Activated T-helper 1 cell treated with anti-CD3 and anti-CD28 coated beads, Interleukin-2, amount 50 U/mL, for 16 hours (primary cell): ENCODE data around the gene PSMD13.
A peak's percentile ranks its signal among the peaks of the same experiment; 100 is the strongest.
"Not testable (repeated sequence)": the region's sequence is repeated elsewhere in the genome, so short reads cannot be mapped to it uniquely, and the experiment has no call there.

Experiments
- DNase-seq, 2 donors: peaks; one replicate each; pipeline ENCODE4 v3.0.0-alpha.2; 2020; ENCODE audit warnings: low read depth in 1 of 2, low spot score in 1 of 2

The PSMD13 gene

DNA sequence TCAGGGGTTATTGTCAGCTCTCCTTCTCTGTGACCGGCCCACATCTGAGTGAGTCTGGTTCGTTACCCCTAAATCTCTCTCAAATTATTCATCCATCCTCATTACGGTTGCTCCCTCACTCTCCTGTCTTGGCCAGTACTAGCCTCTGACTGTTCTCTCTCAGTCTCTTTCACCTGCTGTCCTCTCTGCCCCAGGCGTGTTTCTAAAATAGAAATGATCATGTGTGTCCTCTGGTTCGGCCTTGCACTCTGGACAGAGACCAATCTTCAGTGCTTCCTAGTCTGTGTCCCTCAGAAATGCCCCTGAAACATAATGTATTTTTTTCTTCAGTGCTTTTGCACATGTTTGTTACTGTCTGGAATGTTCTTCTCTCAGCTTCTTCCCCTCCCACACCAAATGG is 4.9 kb downstream of the PSMD13 start:
- no peak for DNase-seq

DNA sequence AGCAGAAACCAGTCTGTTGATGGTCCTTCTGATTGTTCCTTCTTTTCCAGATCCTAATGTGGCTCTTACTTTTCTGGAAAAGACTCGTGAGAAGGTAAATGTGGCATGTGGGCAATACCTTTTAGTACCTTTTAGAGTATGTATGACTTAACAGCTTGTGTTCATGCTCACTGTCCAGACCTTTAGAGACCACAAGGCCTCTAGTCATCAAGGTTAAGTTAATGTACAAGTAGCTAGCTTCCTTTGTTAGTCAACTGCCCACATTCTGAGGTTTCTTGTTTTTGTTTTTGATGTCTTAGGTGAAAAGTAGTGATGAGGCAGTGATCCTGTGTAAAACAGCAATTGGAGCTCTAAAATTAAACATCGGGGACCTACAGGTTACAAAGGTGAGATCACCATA is 7.6 kb downstream of the PSMD13 start:
- DNase-seq = no peak

DNA sequence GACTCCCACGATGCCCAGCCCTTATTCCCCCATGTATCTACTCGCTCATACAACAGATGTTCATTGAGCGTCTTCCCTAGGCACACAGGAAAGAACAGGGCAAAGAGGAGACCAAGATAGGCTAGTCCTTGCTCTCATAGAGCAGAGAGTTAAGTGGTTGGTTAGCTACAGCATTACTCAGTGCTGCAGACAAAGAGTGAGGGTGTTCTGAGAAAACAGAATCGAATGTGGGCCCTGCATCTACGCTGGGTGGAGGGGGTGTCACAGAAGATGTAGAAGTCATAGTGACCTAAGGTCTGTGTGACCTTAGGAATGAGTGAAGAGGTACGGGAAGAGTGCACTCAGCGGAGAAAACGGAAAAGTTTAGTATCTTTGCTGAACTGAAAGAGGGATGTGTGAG is 12.3 kb downstream of the PSMD13 start:
- no peak for DNase-seq

DNA sequence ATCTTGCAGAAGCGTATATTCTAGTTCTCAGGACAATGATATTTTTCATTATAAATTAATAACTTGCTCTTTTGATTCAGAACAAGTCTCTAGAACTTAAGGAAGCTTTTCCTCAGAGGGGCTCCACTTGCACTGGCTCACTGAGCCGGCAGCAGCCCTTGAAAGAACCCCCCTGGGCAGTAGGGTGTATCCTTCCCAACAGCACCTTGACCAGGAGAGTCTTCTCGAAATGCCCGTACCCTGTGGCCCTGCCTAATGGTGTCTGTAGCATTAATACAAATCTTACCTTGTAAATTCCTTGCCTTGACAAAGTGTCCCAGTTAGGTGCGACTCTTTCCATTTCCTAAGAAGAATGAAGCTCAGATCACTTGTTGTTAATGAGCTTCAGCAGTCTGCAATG is 13.5 kb downstream of the PSMD13 start:
- no peak for DNase-seq

DNA sequence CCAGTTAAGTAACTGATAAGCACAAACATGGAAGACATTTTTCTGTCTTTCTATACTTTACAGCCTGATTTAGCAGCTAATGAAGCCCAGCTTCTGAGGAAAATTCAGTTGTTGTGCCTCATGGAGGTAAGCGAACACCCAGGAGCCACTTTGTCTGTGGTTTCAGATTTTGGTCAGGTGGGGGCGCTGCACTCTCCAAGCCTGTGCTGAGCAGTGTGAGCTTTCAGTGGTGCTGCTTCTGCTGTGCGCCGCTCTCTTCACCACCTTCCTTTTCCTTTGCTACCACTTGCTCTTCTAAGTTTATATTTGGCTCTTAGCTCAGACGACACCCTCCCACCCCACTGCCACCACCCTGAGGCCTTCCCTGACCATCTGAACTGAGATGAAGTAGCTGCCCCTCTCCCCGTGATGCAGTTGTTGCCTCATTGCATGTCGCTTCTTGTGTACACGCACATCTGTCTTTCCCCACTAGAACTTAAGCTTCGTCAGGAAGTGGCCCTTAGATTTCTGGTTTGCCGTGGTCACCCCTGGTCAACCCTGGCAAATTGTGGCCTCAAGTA is 14.0 kb downstream of the PSMD13 start:
- peak; percentile 62 to 73 for DNase-seq

DNA sequence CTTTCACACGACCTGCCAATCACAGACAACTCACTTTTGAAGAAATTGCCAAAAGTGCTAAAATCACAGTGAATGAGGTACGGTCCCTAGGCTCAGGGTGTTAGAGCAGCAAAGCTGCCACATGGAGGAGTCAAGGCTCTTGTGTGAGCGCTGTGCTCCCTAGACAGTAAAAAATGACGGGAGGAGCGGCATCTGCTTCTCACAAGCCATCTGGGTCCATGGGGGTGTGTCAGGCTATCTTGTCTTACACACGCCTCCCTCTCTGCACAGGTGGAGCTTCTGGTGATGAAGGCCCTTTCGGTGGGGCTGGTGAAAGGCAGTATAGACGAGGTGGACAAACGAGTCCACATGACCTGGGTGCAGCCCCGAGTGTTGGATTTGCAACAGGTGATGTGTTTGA is 14.8 kb downstream of the PSMD13 start:
- DNase-seq = no peak

DNA sequence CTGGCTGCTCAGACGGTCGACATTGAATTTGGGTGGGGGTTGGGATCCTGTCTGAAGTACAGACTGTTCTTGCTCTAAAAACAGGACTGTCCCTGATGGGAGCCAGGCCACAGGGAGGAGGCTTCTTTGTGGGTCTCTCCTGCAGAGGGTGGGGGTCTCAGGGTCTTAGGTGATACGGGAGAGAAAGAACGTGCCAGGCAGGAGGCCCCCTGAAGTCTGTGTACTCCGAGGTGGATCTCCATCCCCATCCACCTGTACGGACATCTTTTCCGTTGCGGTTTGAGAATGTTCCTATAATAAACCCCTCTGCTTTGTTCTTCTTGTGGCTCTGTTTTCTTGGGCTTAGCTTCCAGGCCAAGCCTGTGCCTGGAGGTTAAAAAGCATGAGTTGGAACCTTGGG is 15.9 kb downstream of the PSMD13 start:
- DNase-seq = no peak

DNA sequence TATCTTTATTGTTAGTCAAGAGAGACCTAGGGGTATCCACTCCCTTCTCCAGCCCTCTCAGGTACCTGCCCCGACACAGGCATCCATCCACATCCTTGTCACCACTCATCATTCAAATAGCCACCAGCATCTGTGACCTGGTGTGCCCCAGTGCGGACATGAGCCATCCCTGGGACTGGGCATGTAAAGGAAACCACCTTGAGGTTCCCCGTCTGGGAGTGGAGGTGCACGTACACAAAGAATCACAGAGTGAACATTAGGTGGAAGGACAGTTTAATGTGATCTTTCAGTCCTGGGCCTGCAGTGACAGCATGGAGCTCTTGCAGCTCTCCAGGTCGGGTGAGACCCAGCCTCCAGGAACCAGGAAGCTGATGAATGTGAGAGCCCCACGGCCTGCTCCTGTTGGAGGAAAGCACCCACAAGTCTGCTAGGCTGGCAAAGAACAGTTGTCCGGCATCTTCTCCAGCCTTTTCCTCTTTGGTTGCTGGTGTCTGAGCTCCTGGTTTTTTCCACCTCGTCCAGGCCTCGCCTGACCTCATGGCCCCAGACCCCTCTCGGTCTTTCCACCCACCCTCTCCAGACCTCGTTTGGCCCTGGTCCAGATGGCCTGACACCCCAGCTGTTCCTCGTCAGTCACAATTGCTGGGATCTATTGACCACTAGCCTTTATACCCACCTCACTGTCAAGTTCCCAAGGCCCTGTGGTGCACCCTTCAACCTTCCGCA is 16.5 kb downstream of the PSMD13 start:
- no peak for DNase-seq

DNA sequence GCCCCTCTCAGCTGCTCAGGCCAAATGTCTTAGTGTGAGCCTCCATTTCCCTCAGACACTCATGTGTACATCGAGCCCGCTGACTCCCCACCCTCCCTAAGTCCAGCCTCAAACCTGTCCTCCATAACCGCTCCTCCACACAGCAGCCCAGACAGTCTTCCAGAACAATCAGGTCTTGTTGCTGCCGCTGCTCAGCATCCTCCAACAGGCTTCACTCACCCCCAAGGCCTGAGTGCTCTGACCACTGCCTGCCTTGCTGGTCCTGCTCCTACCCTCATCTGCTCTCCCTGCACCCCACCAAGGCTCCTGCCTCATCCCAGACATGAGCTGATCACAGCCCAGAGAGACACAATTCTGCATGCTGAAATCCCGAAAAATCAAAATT is 17.1 kb downstream of the PSMD13 start:
- no peak for DNase-seq

DNA sequence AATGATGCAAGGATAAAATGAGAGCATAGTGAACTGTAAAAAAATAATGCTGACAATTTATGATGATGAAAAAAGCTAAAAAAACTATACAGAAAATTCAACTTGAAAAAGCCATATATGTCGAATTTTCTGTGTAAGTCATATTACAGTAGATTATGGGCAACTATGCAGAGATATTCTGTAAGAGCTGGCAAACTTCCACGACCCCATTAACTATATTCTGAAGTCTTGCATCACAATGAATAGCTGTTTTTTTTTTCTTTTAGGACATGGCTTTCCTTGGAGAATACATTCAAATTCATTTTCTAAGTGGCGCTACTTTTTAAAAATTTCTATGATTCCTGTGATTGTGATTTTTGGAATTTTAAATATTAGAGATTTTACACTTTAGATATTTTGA is 18.4 kb downstream of the PSMD13 start:
- DNase-seq = no peak

DNA sequence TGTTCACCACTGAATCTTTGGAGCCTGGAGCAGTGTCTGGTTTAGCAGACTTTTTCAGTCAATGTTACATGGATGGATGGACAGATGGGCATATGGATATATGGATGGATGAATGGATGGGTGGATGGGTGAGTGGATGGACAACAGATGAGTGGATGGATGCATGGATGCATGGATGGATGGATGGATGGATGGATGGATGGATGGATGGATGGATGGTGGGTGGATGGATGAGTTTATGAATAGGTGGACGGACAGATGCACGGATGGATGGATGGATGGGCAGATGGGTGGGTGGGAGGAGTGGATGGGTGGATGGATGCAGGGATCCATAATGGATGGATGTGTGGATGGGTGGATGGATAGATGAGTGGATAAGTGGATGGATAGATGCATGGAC is 19.0 kb downstream of the PSMD13 start:
- DNase-seq = no peak

DNA sequence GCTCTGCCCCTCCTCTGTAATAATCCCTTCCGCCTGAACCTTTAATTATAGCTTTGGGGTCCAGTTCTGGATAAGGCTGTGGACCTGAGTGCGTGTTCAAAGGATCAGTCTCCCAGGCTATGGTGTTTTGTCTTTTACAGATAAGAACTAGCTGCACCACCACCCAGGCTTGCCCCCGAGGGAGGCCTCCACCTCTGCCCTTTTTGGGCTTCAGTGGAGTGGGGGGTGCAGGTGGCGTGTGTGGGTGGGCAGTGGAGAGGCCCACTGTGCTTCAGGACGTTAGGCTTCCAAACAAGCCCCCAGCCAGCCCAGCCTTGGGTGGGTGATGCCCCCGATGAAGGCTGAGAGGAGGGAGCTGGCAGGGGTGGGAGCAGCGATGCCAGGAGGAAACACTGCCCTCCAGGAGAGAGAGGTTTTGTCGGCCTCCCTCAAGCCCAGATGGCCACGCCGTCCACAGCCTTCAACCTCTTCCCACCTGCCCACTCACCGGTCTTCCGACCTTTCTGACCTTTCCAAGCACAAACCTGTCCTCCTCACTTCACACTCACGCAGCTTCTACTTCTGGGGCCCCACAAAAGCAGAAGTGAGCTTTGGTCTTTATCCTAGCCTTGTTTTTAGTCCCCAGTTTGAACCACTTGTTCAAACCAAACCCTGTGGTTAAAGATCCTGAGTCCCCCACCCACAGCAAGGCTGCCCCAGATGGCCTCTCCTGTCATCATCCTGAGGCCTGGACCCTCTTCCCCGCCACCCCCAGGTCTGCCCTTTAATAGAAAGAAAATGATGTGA is 20.4 kb downstream of the PSMD13 start:
- DNase-seq = no peak

DNA sequence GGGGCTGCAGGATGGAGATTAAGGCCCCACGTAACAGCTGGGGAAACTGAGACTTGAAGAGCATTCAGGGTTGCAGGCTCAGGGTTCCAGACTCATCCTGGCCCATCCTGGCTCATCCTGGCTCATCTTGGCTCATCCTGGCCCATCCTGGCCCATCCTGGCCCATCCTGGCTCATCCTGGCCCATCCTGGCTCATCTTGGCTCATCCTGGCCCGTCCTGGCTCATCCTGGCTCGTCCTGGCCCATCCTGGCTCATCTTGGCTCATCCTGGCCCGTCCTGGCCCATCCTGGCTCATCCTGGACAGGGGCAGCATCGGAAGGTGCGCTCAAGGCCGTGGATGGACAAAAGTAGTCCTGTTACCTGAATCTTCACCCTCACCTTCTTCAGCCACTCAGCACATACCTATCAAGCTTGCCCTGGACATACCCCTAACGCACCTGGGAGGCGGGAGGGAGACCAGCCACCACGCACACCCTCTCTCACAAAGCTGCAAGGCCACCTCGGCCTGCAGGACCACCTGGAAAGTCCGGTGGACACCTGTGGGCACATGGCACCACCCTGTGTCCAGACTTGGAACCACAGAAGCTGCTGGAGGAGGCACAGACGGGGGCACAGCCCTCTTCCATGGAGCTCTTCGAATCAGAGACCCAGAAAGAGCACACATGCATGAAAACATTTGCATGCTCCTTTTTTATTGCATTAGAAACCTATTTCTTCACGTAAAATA is 21.2 kb downstream of the PSMD13 start:
- DNase-seq = no peak

DNA sequence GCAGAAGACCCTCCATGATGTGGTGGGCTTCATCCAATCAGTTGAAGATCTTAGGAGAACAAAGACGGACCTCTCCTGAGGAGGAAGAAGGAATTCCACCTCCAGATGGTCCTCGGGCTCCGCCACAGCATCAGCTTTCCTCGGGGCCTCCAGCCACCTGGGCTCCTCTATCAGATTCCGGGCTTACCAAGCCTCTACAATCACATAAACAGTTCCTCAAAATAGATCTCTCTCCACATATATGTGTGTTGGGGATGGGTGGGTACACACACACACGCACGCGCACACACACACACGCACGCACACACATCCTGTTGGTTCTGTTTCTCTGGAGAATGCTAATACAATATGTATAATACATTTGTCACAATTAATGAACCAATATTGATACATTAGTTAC is 22.6 kb downstream of the PSMD13 start:
- DNase-seq = no peak

DNA sequence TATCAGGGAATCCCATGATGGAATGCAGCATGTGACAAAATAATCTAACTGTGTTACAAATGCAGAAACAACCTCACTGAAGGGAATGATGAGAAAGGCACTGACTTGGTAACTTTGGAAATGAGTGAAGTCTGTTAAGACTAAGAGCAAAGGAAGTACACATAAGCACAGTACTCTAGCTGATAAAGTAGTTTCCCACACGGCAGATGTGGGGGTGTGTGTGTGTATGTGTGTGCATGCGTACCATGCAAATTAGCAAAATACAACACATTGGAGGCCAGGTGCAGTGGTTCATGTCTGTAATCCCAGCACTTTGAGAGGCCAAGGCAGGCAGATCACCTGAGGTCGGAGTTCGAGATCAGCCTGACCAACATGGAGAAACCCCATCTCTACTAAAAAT is 24.8 kb downstream of the PSMD13 start:
- DNase-seq = no peak

DNA sequence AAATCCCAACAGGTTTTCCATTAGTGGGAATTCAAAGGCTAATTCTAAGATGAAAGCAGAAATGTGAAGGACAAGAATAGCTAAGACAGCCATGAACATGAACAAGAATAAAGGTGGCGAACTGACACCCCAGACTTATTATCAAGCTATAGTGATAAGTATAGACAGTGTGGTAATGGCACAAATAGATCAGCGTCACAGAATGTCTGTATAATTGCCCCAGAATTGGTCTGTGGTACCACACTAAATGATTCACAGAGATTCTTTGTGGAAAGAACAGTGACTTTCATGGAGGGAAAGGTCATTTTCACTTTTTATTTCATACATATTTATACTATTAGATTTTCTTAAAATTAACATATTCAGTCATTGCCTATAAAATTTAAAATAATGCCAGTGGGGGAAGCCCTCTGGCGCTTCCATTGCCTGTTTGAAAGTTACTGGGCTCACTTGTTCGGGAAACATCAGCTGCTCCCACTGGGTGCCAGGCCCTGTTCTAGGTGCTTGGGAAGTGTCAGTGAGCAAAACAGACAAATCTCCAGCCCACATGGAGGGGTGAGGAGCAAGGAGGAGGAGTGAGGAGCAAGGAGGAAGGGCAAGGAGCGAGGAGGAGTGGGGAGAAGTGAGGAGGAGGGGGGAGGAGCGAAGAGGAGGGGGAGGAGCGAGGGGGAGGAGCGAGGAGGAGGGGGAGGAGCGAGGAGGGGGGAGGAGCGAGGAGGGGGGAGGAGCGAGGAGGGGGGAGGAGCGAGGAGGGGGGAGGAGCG is 30.1 kb downstream of the PSMD13 start:
- no peak for DNase-seq

DNA sequence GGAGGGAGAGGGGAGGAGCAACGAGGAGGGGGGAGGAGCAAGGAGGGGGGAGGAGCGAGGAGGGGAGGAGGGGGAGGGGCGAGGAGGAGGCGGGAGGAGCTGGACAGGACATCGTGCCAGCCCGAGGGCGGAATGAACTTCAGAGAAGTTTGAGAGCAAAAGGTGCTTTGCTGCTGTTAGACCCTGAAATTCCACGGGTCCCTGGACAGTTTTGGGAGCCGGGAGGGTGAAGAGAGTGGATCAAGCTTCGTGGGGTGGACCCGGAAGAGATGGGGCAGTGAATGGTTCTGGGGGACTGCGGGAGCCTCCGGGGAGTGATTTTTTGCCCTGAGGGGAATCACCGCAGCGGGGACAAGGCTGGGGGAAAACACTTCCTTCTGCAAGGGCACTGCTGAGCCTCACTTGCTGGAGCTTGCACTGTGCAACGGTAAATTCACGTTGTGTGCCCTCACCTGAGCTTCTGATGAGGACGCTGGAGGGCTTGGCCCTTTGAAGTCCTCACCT is 30.8 kb downstream of the PSMD13 start:
- DNase-seq = no peak

DNA sequence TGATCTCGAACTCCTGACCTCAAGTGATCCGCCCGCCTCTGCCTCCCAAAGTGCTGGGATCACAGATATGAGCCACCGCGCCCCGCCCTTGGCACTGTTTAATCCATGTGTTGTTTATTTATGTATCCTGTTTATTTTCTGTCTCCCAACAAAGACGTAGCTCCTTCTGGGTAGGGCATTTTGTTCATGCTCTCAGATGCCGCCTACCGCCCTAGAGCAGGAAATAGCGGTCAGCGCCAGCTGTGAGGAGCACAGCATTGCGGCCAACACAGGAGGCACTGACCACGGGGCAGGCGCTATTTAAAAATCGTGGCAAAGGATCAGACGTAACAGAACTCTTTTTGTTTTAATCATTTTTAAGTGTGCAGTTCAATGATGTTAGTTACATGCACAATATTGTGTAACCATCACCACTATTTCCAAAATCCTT is 32.0 kb downstream of the PSMD13 start:
- not testable (repeated sequence) for DNase-seq

DNA sequence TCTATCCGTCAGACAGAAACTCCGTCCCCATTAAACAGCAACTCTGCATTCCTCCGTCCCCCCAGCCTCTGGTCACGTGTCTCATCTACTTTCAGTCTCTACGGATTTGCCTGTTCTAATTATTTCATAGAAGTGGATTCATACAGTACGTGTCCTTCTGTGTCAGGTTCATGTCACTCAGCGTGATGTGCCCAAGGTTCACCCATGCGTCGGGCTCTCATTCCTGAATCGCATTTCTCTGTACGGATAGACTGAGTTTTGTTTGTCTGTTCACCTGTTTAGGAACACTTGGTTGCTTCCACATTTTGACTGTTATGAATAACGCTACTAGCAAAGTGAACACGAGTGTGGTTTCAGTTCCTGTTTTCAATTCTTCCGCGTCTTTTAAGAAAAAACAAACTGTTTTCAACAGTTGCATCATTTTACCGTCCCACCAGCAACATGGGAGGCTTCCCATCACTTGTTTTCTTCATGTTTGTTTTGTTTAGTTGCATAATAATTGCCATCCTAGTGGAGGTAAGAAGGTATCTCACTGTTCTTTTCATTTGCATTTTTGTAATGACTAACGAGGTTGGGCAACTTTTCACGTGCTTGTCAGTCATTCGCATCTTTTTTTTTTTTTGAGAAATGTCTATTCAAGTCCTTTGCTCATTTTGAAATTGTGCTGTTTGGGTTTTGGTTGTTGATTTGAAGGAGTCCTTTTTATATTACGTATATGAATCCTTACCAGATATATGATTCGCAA is 32.5 kb downstream of the PSMD13 start:
- no peak for DNase-seq
